HG02884 (cell line): ENCODE results near the gene CRTAC1.

Experiments
- ATAC-seq: cut with Tn5 transposase; IDR thresholded peaks from one replicate; pipeline ENCODE4 v1.9.1; 2021; ENCODE audit warnings: mild to moderate bottlenecking, moderate library complexity; ENCODE audit not compliant: unreplicated experiment

The CRTAC1 gene

GRCh38 chr10:97903128-97904017 lies 127.0 kb downstream of the CRTAC1 start:
- ATAC-seq, result no peak

GRCh38 chr10:97901381-97901780 lies 129.0 kb downstream of the CRTAC1 start:
- no peak for ATAC-seq

- ATAC-seq, result no peak
These were observed 132.0 kb downstream of the CRTAC1 start for GRCh38 chr10:97898429-97898828.

- ATAC-seq, result no peak
These were observed 133.6 kb downstream of the CRTAC1 start for GRCh38 chr10:97896756-97897358.

GRCh38 chr10:97895915-97896314 lies 134.5 kb downstream of the CRTAC1 start:
- no peak for ATAC-seq

- no peak for ATAC-seq
These were observed 135.3 kb downstream of the CRTAC1 start for GRCh38 chr10:97895084-97895483.

- no peak for ATAC-seq
These were observed 136.3 kb downstream of the CRTAC1 start for GRCh38 chr10:97894092-97894491.

- ATAC-seq, result no peak
These were observed 137.5 kb downstream of the CRTAC1 start for GRCh38 chr10:97892939-97893338.

GRCh38 chr10:97892506-97892905 lies 137.9 kb downstream of the CRTAC1 start:
- ATAC-seq, result no peak

- ATAC-seq, result no peak
These were observed 138.8 kb downstream of the CRTAC1 start for GRCh38 chr10:97891497-97892167.

- ATAC-seq, result no peak
These were observed 140.8 kb downstream of the CRTAC1 start for GRCh38 chr10:97889461-97890265.

GRCh38 chr10:97888641-97889262 lies 141.7 kb downstream of the CRTAC1 start:
- ATAC-seq, result no peak

- ATAC-seq, result no peak
These were observed 142.3 kb downstream of the CRTAC1 start for GRCh38 chr10:97888134-97888533.

- ATAC-seq, result no peak
These were observed 143.0 kb downstream of the CRTAC1 start for GRCh38 chr10:97887399-97887798.

- ATAC-seq, result no peak
These were observed 144.1 kb downstream of the CRTAC1 start for GRCh38 chr10:97886286-97886685.

- ATAC-seq, result no peak
These were observed 147.3 kb downstream of the CRTAC1 start for GRCh38 chr10:97883092-97883485.

- no peak for ATAC-seq
These were observed 148.0 kb downstream of the CRTAC1 start for GRCh38 chr10:97882142-97883091.

GRCh38 chr10:97880109-97880508 lies 150.3 kb downstream of the CRTAC1 start:
- ATAC-seq, result no peak

GRCh38 chr10:97879241-97879640 lies 151.2 kb downstream of the CRTAC1 start:
- no peak for ATAC-seq
